Measurements from ENCODE around the gene MAP7.
A peak's percentile ranks its signal among the peaks of the same experiment; 100 is the strongest.
"Not testable (repeated sequence)": the region's sequence is repeated elsewhere in the genome, so short reads cannot be mapped to it uniquely, and the experiment has no call there.

The MAP7 gene

DNA sequence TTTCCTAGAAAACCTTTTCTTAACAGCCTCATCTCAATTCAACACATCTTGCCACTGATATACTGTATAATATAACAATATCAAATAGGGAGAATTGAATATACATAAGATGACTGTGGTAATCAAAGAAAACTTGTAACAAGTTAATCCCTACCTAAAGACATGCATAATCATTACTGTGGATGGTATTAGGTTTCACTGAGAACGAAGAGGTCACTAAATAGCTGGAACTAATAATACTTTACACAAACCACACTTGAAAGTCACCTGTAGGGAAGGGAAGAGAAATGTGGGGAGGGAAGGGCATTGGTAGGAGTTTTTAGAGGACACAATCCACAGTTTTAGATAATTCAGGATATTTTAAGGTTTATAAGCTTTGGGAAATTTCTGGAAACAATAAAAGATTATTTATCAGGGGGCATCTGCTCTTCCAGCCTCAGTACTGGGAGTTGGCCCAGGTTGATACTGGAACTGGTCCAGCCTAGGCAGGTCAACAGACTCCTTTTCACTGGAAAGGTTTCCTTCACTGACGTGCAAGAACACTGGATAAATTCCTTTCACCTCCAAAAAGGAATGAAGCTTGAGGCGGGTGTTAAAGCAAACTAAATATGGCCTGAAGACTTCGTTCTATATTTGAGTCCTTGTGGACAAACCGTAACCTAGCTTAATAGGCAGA, 44.0 kb downstream of the MAP7 start:
- no peak for DNase-seq (ENCODE audit: low read depth, low spot score)

DNA sequence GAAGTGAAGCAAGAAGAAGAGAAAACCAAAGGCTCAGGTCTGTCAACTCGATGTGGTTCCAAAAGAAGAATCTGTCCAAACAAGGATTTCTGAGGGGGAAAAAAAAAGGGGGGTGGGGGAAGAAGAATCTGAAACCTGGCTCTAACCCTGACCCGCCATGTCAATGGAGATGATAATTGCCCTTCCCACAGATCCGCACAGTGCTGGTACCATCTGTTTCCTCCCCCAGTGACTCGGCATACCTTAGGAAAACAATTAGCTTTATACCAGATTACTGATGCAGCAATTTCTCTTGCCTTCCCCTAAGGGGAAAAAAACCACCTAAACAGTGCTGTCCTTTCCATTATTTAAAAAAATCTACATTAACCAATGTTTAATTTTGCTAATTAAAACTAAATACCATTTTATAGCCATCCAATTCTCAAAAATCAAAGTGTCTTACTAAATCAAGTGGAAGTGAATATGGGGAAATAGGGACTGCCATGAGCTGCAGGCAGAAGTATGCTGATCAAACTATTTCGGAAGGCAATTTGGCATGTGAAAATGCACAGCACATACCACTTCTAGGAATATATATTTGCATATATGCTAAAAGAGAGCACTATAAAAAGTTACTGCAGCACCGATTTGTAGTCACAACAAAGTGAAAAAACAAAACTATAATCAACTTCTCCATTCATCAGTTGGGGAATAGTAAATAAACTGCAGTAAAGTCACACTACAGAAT, 46.8 kb downstream of the MAP7 start:
- peak; percentile 40 for DNase-seq (ENCODE audit: low read depth, low spot score)

DNA sequence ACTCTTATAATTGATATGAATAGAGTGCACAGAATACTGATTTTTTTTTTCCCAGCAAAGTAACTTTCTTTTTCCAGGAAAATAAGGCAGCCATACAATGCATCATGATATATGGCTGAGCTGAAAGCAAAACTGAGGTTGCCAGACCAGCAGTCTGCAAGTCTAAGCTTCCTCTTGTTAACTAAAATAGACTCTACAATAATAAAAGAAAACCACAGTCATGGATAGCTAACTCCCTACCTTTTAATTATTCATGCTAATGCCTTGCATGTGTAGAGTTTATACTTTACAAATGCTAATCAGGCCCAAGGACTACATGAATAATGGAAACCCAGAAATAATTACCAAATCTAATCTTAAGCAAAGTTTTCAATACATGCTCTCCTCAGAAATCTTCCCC, 47.4 kb downstream of the MAP7 start:
- DNase-seq (ENCODE audit: low read depth, low spot score): no peak

DNA sequence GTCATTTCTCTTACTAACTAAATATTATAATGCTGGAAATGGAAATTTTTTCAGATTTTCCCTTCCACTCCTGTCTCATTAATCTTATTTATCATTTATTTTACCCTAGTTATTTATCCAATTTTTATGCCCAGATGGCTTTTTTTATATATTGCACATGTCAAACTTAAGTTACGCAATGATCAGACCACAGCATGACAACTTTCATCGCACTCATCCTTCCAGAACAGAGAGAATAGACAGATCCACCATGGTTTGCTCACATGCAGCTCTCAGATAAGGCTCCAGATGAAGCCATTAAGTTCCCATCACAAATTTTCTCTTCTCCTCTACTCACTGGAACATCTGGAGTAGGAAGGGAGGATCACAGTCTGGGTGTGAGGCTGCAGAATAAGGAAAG, 48.7 kb downstream of the MAP7 start:
- DNase-seq (ENCODE audit: low read depth, low spot score): no peak

DNA sequence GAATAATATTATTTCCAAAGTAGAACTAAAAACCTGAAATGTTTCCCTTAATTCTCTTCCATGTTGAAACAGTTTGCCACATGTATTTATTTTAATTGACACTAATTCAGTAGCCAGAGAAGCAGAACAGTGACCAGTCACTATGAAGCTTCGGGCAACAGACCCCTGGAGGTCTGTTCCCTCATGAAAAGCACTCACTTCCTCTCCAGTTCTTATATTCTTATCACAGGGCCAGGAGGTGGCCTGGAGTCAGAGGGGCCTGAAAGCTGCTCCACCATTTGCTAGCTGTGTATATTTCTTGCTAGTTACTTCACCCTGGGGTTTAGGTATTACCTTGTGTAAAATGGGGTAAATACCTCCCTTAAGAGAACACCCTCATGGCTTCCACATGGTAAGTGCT, 49.1 kb downstream of the MAP7 start:
- DNase-seq (ENCODE audit: low read depth, low spot score): no peak

DNA sequence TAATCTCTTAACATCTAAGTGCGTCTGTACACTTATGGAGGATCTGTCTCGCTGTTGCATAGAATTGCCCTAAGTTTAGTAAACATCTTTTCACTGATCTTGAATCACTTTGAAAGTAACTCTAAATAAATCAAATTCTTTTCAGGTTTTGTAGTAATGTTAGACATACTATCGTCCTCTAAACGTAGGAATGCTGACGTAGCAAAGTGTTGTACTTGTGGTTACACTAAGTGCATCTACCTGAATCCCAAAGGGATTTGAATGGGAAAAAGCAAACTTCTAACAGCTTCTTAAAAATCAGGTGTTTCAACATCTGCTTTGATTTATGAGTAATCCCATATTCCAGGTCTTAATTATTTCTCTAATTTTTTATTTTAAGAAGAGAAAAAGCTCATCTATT, 49.8 kb downstream of the MAP7 start:
- DNase-seq (ENCODE audit: low read depth, low spot score): no peak

DNA sequence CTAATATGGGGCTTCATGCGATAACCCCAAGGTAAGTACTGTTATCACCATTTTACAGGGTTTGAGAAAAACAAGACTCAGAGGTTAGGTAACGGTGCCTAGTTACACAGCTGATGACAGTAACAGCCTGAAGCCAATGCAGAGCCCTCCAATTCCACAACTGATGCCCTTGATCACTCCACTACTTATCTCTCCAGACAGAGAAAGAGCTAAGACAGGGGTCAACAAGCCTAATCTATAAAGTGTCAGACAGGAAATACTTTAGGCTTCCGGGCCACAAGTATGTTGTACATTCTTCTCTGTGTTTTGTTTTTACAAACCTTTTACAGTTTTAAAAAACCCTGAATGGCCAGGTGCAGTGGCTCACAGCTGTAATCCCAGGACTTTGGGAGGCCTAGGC, 50.9 kb downstream of the MAP7 start:
- DNase-seq (ENCODE audit: low read depth, low spot score): no peak

DNA sequence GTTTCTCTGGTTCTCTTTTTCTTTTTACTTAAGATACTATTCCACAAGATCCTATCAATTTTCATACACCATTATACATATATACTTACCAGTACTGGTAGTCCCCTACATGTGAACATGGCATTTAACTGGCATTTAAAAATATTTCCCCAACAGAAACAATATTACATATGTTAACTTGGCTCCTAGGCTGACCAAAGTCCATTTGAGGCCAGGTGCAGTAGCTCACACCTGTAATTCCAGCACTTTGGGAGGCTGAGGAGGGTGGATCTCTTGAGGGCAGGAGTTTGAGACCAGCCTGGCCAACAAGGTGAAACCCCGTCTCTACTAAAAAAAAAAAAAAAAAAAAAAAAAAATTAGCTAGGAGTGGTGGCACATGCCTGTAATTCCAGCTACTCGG, 53.8 kb downstream of the MAP7 start:
- DNase-seq (ENCODE audit: low read depth, low spot score): not testable (repeated sequence)

DNA sequence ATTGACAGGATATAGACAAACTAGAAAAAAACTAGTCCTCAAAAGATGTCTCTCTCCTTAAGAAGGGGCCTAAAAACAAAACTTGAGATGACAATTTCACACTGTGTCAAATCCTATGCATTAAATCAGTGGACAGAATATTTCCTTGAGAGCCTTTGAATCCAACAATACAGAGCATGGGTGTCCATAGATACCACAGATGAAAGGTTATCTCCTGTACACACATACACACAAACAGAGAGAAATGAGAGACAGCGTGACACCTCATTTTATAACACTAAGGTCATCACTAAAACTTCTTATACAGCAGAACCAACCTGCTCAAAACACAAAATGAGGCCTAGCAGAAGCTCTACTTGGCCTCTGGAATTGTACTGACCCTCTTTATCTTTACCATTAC, 55.5 kb downstream of the MAP7 start:
- no peak for DNase-seq (ENCODE audit: low read depth, low spot score)

DNA sequence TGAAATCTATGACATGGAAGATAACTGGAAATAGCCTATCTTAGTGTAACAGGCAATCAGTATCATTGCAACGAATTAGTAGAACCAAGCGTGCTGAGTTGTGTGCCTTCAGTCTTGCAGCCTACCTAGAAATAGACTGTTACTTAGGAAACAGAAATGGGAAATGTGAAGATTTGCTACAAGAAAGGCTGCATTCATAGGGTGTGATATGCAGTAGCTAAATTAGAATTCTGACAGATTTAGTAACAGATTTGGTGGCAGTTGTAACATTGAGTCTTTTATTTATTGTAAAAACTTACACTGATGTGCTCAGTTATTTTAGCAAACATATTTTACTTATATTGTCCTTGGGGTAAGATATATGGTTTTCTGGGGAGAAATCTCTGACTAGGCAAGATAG, 56.2 kb downstream of the MAP7 start:
- DNase-seq (ENCODE audit: low read depth, low spot score): no peak

DNA sequence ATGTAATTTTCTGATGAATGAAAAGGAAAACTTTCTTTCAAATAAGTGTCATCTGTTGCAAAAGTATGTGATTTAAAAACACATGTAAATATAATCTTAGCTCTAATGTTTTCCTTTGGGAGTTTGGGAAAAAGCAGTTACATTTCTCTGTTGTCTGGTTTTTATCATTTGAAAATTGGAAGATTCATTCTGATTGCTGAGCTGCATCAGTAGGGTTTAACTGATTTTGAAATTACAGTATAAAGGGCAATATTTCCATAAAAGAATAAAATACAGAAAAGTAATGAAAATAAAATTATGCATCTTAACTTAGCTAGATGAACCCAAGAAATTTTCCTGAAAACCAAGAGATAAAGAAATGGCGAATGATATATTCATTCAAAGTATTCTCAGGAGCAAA, 57.8 kb downstream of the MAP7 start:
- no peak for DNase-seq (ENCODE audit: low read depth, low spot score)

DNA sequence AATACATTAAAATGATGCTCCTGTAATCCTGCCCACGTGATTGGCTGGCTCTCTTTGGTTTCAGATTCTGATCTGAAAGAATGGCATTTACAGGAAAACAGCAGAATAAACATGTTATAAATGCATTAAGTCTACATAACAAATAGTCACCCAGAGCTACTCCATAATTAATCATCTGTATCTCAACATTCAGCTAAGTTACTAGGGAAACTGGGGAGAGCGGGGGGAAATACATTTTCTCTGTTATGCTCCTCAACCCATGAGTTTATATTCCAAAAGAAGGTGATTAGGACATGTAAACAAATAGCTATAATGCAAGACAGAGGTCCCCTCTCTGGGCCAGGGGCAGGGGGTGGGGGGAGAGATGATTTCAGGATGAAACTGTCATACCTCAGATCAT, 58.5 kb downstream of the MAP7 start:
- no peak for DNase-seq (ENCODE audit: low read depth, low spot score)

DNA sequence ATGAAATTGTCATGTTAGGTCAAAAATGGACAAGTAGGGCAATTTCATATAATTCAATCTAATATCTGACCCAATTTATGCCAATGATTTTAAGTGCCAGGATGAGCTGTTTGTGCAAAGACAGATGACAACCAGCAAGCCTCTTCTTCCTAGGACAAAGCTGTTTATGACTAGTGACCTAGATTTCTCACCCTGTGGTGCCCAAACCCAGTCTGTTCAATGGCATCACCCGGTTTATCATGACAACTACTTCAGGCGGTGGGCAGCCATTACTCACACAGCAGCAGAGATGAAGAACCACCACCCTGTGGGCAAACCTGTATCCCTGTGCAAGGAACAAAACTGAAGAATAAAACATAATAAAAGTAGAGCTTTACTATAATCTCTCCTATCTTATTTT, 59.0 kb downstream of the MAP7 start:
- no peak for DNase-seq (ENCODE audit: low read depth, low spot score)

DNA sequence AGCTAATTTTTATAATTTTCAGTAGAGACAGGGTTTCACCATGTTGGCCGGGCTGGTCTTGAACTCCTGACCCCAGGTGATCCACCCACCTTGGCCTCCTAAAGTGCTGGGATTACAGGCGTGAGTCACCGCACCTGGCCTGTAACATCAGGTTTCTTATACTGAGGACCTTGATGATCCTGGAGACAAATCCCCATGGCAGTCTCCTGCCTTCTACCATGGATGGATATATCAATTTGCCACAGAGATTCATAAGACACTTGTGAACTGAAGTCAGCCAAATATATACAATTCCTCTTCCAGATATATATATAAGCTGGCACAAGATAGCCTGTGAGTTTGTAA, 60.6 kb downstream of the MAP7 start:
- not testable (repeated sequence) for DNase-seq (ENCODE audit: low read depth, low spot score)

DNA sequence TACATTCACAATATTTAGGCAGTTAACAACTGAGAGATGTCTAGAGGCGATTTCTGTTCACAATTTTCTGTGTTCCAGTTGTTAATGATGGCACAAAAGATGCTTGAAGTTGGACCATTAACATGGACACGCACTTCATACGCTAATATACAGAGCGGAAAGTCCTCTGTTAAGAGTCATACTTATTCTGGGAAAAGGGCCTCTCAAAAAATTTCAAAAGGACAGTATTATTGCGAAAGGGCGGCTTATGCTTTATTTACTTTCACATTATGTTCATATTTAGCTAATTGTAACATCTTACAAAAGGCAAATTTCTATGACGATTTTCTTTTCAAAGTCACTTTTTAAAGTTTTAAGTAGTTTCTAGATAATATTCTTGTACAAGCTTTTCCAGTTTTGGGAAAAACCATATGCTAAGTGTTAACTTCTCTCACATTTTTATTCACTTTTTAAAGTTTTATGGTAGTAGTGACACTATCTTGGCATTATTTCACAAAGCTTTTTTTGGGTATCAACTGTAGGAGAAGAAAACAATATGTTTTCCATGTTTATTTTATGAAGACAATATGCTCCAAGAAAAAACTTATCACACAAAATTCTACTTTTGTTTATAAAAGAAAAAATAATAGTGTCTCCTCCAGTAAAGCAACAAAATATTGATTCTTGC, 62.3 kb downstream of the MAP7 start:
- DNase-seq (ENCODE audit: low read depth, low spot score): no peak

DNA sequence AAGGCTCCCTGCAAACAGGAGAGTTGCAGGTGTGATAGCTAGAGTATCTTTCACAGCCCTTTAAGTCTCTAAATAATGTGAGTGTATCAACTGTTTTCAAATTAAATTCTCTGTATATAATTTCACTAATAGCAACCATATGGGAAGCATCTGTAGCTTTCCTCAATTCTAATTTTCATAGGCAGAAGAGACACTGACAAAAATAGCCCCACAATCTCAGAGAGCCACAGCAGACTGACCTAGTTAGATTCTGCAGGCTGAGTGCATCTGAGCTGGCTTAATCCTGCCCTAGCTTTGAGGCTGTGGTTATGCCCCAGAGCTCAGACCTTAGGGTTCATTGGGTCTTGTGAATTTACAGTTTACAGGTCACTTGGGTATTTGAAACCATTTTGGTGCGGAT, 63.9 kb downstream of the MAP7 start:
- no peak for DNase-seq (ENCODE audit: low read depth, low spot score)

DNA sequence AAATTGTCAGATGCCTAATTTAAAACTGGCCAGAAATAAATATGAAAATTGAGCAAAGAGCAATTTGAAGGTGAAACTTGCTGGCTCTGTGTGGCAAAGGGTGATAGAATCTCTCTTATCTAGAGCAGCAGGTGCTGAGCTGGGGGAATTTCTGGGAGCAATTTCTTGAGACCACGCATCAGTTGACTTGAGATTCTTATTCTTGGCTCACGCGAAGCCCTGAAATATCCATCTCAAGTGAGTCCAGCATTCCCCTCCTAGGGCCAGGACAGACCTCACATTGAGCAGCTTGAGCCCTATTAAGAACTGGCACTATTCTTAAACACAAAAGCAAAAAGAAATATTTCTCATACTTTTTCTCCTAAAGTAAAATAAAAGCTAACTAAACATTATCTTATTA, 66.3 kb downstream of the MAP7 start:
- DNase-seq (ENCODE audit: low read depth, low spot score): no peak

DNA sequence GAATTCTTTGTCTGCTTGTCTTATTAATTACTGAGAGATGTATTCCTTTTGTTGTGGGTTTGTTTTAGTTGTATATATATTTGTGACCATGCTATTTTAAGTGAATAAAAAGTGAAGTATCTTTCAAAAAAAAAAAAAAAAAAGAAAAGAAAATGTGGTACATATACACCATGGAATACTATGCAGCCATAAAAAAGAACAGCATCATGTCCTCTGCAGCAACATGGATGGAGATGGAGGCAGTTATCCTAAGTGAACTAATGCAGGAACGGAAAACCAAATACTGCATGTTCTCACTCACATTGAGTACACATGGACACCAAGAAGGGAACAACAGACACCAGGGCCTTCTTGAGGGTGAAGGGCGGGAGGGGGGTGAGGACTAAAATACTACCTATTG, 67.2 kb downstream of the MAP7 start:
- not testable (repeated sequence) for DNase-seq (ENCODE audit: low read depth, low spot score)

DNA sequence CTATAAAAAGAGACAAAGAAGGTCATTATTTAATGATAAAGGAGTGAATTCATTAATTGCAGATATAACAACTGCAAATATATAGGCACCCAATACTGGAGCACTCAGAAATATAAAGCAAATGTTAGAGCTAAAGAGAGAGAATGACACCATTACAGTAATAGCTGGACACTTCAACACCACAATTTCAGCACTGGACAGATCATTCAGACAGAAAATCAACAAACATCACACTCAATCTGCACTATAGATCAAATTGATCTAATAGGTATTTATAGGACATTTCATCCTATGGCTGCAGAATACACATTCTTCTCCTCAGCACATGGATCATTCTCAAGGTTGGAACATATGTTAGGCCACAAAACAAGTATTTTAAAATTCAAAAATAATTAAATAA, 72.7 kb downstream of the MAP7 start:
- no peak for DNase-seq (ENCODE audit: low read depth, low spot score)

DNA sequence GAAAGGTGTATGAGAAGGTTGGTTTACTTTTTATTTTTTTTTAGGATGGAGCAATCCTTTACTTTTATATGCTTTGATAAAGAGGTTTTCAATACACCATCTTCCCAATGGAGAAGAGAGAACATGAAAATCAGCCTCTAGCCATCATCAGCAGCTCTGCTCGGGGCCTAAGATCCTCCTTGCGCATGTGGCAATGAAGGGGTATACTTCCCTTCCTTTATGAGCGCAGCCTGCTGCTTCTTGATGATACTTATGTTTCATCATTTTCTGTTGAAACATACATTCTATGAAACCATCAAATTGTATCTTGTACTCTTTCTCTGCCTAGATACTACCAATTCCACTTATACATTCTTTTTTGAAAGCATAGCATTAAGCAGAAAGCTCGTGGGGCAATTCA, 74.5 kb downstream of the MAP7 start:
- DNase-seq (ENCODE audit: low read depth, low spot score): no peak

DNA sequence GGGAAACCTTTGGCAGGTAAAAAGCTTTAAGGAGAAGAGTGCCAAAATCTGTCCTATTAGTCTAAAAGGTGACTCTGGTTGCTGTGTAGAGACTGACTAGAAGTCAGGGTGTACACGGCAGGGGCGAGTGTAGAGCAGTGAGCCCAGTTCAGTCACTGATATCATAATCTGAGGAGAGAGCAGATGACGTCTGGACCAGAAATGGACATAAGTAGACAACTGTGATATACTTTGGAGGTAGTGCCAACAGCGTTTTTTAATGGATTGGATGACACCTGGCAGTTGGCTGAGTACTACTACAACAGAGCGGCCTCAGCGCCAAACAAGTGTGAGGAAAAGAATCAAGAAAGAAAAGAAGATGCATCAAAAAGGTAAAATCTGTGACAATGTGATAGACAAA, 76.0 kb downstream of the MAP7 start:
- DNase-seq (ENCODE audit: low read depth, low spot score): no peak

DNA sequence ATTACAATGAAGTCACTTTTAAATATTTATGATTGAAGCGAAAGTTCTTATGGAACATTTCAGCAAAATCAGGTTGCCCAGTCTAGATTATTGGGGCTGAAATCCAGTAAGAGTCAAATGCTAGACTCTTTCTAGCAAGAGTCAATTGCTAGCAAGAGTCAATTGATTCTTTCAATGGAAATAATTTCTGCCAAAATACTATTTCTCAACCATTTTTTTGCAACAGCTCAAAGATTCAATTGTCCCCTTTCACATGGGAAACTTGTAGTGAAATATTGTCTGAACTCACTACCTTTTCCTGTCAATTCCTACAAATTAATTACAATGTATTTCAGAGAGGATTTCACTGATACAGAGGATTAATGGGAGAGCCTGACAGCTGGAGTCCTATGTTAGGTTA, 78.3 kb downstream of the MAP7 start:
- DNase-seq (ENCODE audit: low read depth, low spot score): no peak

DNA sequence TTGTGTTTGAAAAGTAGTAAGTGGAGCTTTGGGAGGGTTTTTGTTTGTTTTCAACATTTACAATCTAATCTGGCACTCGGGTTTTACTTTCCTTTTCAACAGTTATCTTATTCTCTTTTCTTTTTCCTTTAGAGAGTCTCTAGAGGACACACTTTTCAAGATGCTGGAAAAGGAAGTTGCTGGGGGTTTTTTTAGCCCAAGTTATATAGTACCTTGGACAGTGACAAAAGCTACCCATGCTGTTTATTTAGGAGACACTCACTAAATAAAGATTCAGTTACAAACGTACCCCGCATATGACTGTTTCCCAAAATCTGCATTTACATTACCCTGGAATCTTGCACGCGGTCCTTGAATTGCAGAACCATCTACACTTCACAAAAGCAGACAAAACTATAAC, 78.8 kb downstream of the MAP7 start:
- DNase-seq (ENCODE audit: low read depth, low spot score): no peak

Measured in iPS DF 19.7 (cell line).